Lung (tissue), 12 donors: ENCODE results near the gene CLRN1. TPM values are rescaled to one million over a fixed set of nuclear protein-coding genes. Genes with fewer than 3 reads are reported as not detected.

ENCODE experiments used
- ATAC-seq: fragments of 200-7000 bp; cut with Tn5 transposase; one replicate; pipeline ENCODE4 v1.9.1; 2020; ENCODE audit warnings: moderate number of reproducible peaks; ENCODE audit not compliant: insufficient read depth, low FRiP score
- DNase-seq, 3 donors: peaks; one replicate each; pipeline ENCODE4 v3.0.0-alpha.2; 2013 to 2017
- H3K27ac ChIP-seq, 2 donors: one replicate each; pipeline ENCODE4 v1.5.1; 2013; ENCODE audit warnings: mild to moderate bottlenecking in 2 of 2, moderate library complexity in 2 of 2, control low read depth in 1 of 2, inconsistent platforms in 1 of 2, low read depth in 1 of 2, low read length in 1 of 2
- H3K27me3 ChIP-seq, 3 donors: one replicate each; pipeline ENCODE4 v1.5.1; 2013; ENCODE audit warnings: low read length in 2 of 3; ENCODE audit not compliant: control insufficient read depth in 3 of 3, insufficient read depth in 3 of 3
- H3K36me3 ChIP-seq, 4 donors: one replicate each; pipeline ENCODE4 v1.5.1; 2013; ENCODE audit warnings: low read length in 4 of 4, mild to moderate bottlenecking in 1 of 4, moderate library complexity in 1 of 4; ENCODE audit not compliant: control insufficient read depth in 4 of 4, insufficient read depth in 4 of 4
- H3K4me1 ChIP-seq, 5 donors: one replicate each; pipeline ENCODE4 v1.5.1; 2013; ENCODE audit warnings: low read length in 5 of 5, mild to moderate bottlenecking in 2 of 5, moderate library complexity in 1 of 5; ENCODE audit not compliant: control insufficient read depth in 5 of 5, insufficient read depth in 5 of 5
- H3K4me3 ChIP-seq: one replicate; pipeline ENCODE4 v1.5.1; 2013; ENCODE audit warnings: mild to moderate bottlenecking, control low read depth, moderate library complexity
- H3K9ac ChIP-seq, 2 donors: one replicate each; pipeline ENCODE4 v1.5.1; 2013; ENCODE audit warnings: low read length in 2 of 2, control low read depth in 1 of 2; ENCODE audit not compliant: insufficient read depth in 1 of 2
- H3K9me3 ChIP-seq, 4 donors: one replicate each; pipeline ENCODE4 v1.5.1; 2013; ENCODE audit warnings: low read length in 3 of 4, mild to moderate bottlenecking in 1 of 4, moderate library complexity in 1 of 4; ENCODE audit not compliant: control insufficient read depth in 4 of 4, insufficient read depth in 3 of 4
- WGBS, 2 donors: extraction: QIAGEN DNeasy Blood & Tissue Kit; methylation state at CpG; one replicate each; pipeline ENCODE4 v1.1.7; 2013; 5-methylcytosine and 5-hydroxymethylcytosine counted together
- polyA plus RNA-seq, 2 donors: library from polyadenylated mRNA; stranded (reverse); fragments of 200-250 nt; gene quantifications; one replicate each; pipeline ENCODE4 v1.2.1, GENCODE V29; 2013
- total RNA-seq, 2 donors: library from RNA; depleted of rRNA in 1 of 2; stranded (reverse); fragments of >200 nt in 1 of 2; gene quantifications; one replicate each; pipeline ENCODE4 v1.2.1, GENCODE V29; 2014 to 2021
- TF ChIP-seq, protein P1 (sequence below): IDR thresholded peaks from 2 replicates; pipeline ENCODE4 v1.5.1; 2012; ENCODE audit warnings: mild to moderate bottlenecking; ENCODE audit errors: control extremely low read depth, extremely low read depth
- donor health status: control.
- donor health status: control.
- donor health status: Bipolar disorder and iron deficiency.
- donor health status: healthy.
- donor health status: DM: yes; HTN: yes; CAD: no.

CLRN1 gene
- total and polyA plus RNA-seq, 4 donors = not detected

- Histone ChIP-seq H3K36me3 (no peaks in the 10 kb centered on the region), H3K27me3 (no peaks in the 10 kb centered on the region), H3K9me3 (no peaks in the 10 kb centered on the region), H3K27ac (no peak overlapping the region), H3K4me3 (no peak overlapping the region), H3K9ac (no peak overlapping the region), H3K4me1 (peaks cover 0 to 5% (median 0%) of the 10 kb centered on the region in 5 donors)
- no peak for ATAC-seq
- DNase-seq = peak in 2 of 3 donors; percentile 27 to 52
- 64 to 68% methylated on average over 2 of the region's 2 CpGs for WGBS, 2 donors
- TF ChIP-seq, protein P1, sequence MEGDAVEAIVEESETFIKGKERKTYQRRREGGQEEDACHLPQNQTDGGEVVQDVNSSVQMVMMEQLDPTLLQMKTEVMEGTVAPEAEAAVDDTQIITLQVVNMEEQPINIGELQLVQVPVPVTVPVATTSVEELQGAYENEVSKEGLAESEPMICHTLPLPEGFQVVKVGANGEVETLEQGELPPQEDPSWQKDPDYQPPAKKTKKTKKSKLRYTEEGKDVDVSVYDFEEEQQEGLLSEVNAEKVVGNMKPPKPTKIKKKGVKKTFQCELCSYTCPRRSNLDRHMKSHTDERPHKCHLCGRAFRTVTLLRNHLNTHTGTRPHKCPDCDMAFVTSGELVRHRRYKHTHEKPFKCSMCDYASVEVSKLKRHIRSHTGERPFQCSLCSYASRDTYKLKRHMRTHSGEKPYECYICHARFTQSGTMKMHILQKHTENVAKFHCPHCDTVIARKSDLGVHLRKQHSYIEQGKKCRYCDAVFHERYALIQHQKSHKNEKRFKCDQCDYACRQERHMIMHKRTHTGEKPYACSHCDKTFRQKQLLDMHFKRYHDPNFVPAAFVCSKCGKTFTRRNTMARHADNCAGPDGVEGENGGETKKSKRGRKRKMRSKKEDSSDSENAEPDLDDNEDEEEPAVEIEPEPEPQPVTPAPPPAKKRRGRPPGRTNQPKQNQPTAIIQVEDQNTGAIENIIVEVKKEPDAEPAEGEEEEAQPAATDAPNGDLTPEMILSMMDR = no peak
Measured at GRCh38 chr3:150878996-150879575, 93.4 kb downstream of the CLRN1 start.

- Histone ChIP-seq H3K36me3 (no peaks in the 10 kb centered on the region), H3K4me1 (peaks cover 0 to 5% (median 0%) of the 10 kb centered on the region in 5 donors), H3K27me3 (no peaks in the 10 kb centered on the region), H3K9me3 (no peaks in the 10 kb centered on the region), H3K4me3 (no peak overlapping the region), H3K9ac (no peak overlapping the region), H3K27ac (no peak overlapping the region)
- TF ChIP-seq, protein P1 = no peak
- WGBS, 2 donors = 91 to 94% methylated on average over 1 of the region's 1 CpG
- ATAC-seq (no peak), DNase-seq (no peak)
Measured at GRCh38 chr3:150878290-150878689, 94.2 kb downstream of the CLRN1 start.

DNA sequence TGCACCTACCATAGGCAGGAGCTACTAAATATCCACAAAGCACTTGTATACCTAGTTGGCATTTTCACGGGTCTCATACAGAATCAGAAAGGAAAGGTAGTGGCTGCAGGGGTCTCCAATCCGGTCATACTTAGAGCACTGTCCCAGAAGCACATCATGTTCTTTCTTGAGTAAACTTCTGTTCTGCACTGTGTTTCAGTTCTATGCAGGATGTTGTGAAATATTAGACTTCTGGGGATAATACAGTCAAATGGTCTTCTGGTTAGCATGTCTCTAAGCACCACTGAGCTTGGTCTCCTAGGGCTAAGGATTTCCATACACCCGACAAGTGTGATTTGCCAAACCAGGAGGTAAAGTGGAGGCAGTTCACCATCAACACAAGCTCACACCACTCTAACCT is 95.2 kb downstream of the CLRN1 start:
- WGBS, 2 donors = 48 to 75% methylated on average over 3 of the region's 3 CpGs

More for the DNA sequence above, 95.2 kb downstream of the CLRN1 start:
- ATAC-seq = no peak
- H3K4me1 ChIP-seq = peaks cover 0 to 5% (median 0%) of the 10 kb centered on the region in 5 donors
- TF ChIP-seq, protein P1 = no peak
- no peak overlapping the region for H3K9ac ChIP-seq
- no peaks in the 10 kb centered on the region for H3K36me3 ChIP-seq
- no peak overlapping the region for H3K27ac ChIP-seq
- H3K9me3 ChIP-seq = no peaks in the 10 kb centered on the region
- no peak for DNase-seq
- H3K27me3 ChIP-seq = no peaks in the 10 kb centered on the region
- no peak overlapping the region for H3K4me3 ChIP-seq
